HG02610 (cell line): ENCODE measurements around the gene CD5L.
A peak's percentile ranks its signal among the peaks of the same experiment; 100 is the strongest.

Experiments
- ATAC-seq: cut with Tn5 transposase; IDR thresholded peaks from one replicate; pipeline ENCODE4 v1.9.1; 2021; ENCODE audit warnings: mild to moderate bottlenecking, moderate library complexity; ENCODE audit not compliant: unreplicated experiment

The CD5L gene

DNA sequence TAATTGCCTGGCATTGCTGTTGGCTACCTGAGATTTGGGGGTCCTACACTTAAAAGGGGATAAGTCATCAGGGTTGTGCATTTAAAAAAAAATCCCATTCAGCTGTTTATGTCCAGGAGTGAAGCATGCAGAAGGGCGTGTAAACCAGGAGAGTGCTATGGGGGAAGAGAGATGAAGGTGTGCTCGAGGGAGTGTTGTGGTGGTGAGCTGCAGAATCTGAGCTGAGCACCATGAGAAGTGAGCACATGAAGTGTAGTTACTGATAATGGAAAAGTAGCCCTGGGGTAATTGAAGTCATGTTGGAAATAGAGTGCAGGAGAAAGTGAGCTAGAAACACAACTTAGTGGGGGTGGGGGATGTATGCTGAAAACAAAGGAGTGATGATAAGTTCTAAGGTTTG, 22.4 kb downstream of the CD5L start:
- ATAC-seq: no peak

DNA sequence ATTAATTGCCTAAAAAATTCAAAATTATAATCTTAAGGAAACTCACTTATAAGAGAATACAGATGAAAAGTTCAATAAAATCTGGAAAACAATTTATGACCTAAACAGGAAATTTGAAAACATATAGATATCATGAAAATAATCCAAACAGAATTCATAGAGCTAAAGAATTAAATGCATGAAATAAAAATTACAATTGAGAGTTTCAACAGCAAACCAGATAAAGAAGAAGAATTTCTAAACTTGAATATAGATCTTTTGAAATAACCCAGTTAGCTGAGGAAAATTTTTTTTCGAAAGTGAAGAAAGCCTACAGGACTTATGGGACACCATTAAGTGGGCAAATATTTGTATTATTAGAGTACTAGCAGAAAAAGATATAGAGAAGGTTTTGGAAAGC, 28.3 kb downstream of the CD5L start:
- no peak for ATAC-seq

GRCh38 chr1:157806431-157807149, 35.0 kb downstream of the CD5L start:
- peak; percentile 89 for ATAC-seq

GRCh38 chr1:157803851-157804250, 37.8 kb downstream of the CD5L start:
- no peak for ATAC-seq

DNA sequence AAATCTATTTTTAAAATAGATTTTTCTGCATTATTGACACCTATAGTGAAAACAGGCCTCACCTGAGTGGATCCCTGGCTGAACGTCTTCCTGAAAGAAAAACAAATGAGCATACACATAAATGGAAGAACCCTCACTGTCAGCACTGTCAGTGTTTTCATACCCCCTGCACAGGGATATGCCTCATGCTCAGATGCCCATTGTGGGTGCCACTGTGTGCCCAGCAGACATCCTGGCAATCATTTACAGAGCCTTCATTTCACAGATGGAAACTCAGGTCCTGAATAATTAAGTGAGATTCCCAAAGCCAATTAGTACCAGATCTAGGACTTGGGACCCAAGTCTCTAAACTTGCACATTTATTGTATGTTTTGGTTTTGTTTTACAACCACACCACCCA, 41.6 kb downstream of the CD5L start:
- ATAC-seq: no peak

- ATAC-seq: no peak
These were observed 43.4 kb downstream of the CD5L start for GRCh38 chr1:157798211-157798610.

- no peak for ATAC-seq
These were observed 56.4 kb downstream of the CD5L start for GRCh38 chr1:157785248-157785647.

GRCh38 chr1:157784801-157785200, 56.8 kb downstream of the CD5L start:
- ATAC-seq: no peak

- no peak for ATAC-seq
These were observed 58.7 kb downstream of the CD5L start for GRCh38 chr1:157782931-157783330.

GRCh38 chr1:157781048-157781447, 60.6 kb downstream of the CD5L start:
- ATAC-seq: peak; percentile 59
